Measurements from ENCODE around the gene ELMOD3. TPM values are rescaled to one million over a fixed set of nuclear protein-coding genes. Genes with fewer than 3 reads are reported as not detected.

The ELMOD3 gene
- total and polyA plus RNA-seq, 9 of the 15 experiments (the other 6 are each of a cell fraction or from before 2014, with no cell fraction given) = 2.7 to 18.7 (median 11.6) TPM

GRCh38 chr2:85423525-85423924 is 69.0 kb downstream of the ELMOD3 start (continued):
- TF ChIP-seq, protein P1, sequence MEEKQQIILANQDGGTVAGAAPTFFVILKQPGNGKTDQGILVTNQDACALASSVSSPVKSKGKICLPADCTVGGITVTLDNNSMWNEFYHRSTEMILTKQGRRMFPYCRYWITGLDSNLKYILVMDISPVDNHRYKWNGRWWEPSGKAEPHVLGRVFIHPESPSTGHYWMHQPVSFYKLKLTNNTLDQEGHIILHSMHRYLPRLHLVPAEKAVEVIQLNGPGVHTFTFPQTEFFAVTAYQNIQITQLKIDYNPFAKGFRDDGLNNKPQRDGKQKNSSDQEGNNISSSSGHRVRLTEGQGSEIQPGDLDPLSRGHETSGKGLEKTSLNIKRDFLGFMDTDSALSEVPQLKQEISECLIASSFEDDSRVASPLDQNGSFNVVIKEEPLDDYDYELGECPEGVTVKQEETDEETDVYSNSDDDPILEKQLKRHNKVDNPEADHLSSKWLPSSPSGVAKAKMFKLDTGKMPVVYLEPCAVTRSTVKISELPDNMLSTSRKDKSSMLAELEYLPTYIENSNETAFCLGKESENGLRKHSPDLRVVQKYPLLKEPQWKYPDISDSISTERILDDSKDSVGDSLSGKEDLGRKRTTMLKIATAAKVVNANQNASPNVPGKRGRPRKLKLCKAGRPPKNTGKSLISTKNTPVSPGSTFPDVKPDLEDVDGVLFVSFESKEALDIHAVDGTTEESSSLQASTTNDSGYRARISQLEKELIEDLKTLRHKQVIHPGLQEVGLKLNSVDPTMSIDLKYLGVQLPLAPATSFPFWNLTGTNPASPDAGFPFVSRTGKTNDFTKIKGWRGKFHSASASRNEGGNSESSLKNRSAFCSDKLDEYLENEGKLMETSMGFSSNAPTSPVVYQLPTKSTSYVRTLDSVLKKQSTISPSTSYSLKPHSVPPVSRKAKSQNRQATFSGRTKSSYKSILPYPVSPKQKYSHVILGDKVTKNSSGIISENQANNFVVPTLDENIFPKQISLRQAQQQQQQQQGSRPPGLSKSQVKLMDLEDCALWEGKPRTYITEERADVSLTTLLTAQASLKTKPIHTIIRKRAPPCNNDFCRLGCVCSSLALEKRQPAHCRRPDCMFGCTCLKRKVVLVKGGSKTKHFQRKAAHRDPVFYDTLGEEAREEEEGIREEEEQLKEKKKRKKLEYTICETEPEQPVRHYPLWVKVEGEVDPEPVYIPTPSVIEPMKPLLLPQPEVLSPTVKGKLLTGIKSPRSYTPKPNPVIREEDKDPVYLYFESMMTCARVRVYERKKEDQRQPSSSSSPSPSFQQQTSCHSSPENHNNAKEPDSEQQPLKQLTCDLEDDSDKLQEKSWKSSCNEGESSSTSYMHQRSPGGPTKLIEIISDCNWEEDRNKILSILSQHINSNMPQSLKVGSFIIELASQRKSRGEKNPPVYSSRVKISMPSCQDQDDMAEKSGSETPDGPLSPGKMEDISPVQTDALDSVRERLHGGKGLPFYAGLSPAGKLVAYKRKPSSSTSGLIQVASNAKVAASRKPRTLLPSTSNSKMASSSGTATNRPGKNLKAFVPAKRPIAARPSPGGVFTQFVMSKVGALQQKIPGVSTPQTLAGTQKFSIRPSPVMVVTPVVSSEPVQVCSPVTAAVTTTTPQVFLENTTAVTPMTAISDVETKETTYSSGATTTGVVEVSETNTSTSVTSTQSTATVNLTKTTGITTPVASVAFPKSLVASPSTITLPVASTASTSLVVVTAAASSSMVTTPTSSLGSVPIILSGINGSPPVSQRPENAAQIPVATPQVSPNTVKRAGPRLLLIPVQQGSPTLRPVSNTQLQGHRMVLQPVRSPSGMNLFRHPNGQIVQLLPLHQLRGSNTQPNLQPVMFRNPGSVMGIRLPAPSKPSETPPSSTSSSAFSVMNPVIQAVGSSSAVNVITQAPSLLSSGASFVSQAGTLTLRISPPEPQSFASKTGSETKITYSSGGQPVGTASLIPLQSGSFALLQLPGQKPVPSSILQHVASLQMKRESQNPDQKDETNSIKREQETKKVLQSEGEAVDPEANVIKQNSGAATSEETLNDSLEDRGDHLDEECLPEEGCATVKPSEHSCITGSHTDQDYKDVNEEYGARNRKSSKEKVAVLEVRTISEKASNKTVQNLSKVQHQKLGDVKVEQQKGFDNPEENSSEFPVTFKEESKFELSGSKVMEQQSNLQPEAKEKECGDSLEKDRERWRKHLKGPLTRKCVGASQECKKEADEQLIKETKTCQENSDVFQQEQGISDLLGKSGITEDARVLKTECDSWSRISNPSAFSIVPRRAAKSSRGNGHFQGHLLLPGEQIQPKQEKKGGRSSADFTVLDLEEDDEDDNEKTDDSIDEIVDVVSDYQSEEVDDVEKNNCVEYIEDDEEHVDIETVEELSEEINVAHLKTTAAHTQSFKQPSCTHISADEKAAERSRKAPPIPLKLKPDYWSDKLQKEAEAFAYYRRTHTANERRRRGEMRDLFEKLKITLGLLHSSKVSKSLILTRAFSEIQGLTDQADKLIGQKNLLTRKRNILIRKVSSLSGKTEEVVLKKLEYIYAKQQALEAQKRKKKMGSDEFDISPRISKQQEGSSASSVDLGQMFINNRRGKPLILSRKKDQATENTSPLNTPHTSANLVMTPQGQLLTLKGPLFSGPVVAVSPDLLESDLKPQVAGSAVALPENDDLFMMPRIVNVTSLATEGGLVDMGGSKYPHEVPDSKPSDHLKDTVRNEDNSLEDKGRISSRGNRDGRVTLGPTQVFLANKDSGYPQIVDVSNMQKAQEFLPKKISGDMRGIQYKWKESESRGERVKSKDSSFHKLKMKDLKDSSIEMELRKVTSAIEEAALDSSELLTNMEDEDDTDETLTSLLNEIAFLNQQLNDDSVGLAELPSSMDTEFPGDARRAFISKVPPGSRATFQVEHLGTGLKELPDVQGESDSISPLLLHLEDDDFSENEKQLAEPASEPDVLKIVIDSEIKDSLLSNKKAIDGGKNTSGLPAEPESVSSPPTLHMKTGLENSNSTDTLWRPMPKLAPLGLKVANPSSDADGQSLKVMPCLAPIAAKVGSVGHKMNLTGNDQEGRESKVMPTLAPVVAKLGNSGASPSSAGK (IDR thresholded peaks at IDR 0.05) = peak; percentile 18; the same call in 1 of the 2 replicates
- TF ChIP-seq SAP30 (IDR thresholded peaks at IDR 0.05; ENCODE audit: borderline replicate concordance, insufficient read depth, low read depth, low read length, poor library complexity, severe bottlenecking) (no peak), SLC30A9 (CRISPR knock-in tag; IDR thresholded peaks at IDR 0.05) (no peak), ZNF316 (IDR thresholded peaks at IDR 0.05) (peak; percentile 98), E2F3 (CRISPR knock-in tag; IDR thresholded peaks at IDR 0.05) (no peak), ZNF551 (CRISPR knock-in tag; IDR thresholded peaks at IDR 0.05) (no peak), GABPB1 (CRISPR knock-in tag; IDR thresholded peaks at IDR 0.05) (no peak), ZNF253 (CRISPR knock-in tag; conservative IDR thresholded peaks at IDR 0.05) (no peak), ZNF347 (CRISPR knock-in tag; IDR thresholded peaks at IDR 0.05; ENCODE audit: low read depth) (no peak), SMAD2 (IDR thresholded peaks at IDR 0.05; ENCODE audit: low read depth, low read length) (no peak), CCNT2 (IDR thresholded peaks at IDR 0.05; ENCODE audit: borderline replicate concordance, extremely low read depth, insufficient read length, low read depth, low read length) (no peak), ZNF507 (tag; conservative IDR thresholded peaks at IDR 0.05) (no peak), DDX20 (tag; IDR thresholded peaks at IDR 0.05; ENCODE audit: low read depth) (no peak), TFAM (CRISPR knock-in tag; conservative IDR thresholded peaks at IDR 0.05) (no peak), NFE2 (IDR thresholded peaks at IDR 0.05; ENCODE audit: low read depth) (0 out of 2 replicates have a peak, but pooled peaks have one; percentile 25), ZKSCAN8 (CRISPR knock-in tag; IDR thresholded peaks at IDR 0.05) (no peak), JUND (IDR thresholded peaks at IDR 0.05; ENCODE audit: borderline replicate concordance, low read depth, low read length) (no peak), JUND (tag; IDR thresholded peaks at IDR 0.05; ENCODE audit: borderline replicate concordance, low read depth, low read length) (peak; percentile 12; the same call in 1 of the 3 replicates)

Data from K562 (cell line).